ENCODE results near the gene VCL. TPM values are rescaled to one million over a fixed set of nuclear protein-coding genes. Genes with fewer than 3 reads are reported as not detected.

The VCL gene
- total RNA-seq, 1 donor from 2014 or later = 284 TPM

GRCh38 chr10:73969224-73969841 lies 28.6 kb upstream of the VCL start:
- intact Hi-C loops (cut with DNase I) = no loop called here
- DNase-seq (ENCODE audit: low spot score) = no peak

DNA sequence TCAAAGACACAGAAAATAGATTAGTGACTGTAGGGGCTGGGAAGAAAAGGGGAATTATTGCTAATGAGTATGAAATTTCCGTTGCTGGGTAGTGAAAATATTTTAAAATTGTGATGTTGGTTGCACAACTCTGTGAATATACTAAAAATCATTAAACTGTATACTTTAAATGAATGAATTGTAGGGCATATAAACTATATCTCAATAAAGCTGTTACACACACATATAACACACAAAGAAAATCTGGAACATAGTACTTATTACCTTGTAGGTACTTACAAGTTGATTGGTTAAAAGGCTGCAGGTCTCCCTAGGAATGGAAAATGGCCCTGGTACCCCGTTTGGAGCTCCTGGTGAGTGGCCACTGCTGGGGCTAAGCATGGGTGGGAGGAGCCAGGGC lies 27.1 kb upstream of the VCL start:
- no peak for DNase-seq (ENCODE audit: low spot score)
- intact Hi-C loops (cut with DNase I) = no loop called here

DNA sequence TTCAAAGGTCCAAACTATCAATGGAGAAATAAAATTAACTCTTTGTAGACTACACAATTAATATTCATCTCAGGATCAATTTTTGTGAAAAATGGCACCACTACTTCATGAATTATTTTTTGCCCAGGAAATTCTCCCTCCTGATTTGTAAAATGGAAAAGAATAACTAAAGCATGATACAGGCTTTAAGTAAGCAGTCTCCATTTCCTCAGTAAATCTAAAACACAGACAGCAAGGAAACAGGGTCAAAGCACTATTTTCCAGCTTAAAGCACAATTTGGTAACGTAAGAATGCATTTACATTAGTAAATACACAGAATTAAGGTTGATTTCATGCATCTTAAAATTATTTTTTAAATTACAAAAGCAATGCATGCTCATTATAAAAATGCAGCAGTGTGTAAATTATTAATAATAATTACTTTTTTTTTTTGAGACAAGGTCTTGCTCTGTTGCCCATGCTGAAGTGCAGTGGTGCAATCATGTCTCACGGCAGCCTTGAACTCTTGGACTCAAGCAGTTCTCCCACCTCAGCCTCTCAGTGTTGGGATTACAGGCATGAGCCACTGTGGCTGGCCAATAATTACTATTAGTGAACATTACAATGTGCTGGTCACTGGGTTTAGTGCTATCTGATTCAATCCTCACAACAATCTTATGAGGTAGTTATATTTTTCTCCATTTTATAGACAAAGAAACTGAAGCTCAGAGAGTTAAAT lies 26.1 kb upstream of the VCL start:
- no peak for DNase-seq (ENCODE audit: low spot score)
- intact Hi-C loops (cut with DNase I) = no loop called here

DNA sequence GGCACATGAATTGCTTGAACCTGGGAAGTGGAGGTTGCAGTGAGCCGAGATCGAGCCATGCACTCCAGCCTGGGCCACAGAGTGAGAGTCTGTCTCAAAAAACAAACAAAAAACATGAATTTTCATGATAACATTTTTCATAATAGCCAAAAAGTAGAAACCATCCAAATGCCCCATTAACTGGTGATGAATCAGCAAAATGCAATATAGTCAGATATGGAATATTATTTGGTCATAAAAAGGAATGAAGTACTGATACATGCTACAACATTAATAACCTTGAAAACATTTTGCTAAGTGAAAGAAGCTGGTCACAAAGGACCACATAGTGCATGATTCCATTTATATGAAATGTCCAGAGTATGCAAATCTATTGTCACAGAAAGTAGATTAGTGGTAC lies 24.5 kb upstream of the VCL start:
- intact Hi-C loops (cut with DNase I) = no loop called here
- no peak for DNase-seq (ENCODE audit: low spot score)

- intact Hi-C loops (cut with DNase I) = no loop called here
- DNase-seq (ENCODE audit: low spot score) = no peak
These were observed 23.5 kb upstream of the VCL start for GRCh38 chr10:73974309-73974946.

DNA sequence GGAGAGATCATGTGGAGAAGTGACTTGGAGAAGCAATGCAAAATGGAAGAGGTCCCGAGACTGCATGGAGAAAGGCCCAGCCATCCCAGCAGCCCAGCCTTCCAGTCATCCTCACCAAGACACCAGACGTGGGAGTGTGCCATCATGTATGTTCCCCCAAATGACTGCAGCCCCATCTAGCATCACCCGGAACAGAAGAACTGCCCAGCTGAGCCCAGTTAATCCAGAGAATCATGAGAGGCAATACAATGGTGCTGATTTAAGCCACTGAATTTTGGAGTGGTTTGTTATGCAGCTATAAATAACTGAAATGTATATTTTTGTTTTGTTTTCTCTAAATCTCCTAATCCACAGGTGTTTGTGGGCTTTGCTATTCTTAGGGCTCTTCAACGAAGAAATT lies 22.5 kb upstream of the VCL start:
- intact Hi-C loops (cut with DNase I) = no loop called here
- DNase-seq (ENCODE audit: low spot score) = no peak

GRCh38 chr10:73979141-73979808 lies 18.6 kb upstream of the VCL start:
- intact Hi-C loops (cut with DNase I) = no loop called here

DNA sequence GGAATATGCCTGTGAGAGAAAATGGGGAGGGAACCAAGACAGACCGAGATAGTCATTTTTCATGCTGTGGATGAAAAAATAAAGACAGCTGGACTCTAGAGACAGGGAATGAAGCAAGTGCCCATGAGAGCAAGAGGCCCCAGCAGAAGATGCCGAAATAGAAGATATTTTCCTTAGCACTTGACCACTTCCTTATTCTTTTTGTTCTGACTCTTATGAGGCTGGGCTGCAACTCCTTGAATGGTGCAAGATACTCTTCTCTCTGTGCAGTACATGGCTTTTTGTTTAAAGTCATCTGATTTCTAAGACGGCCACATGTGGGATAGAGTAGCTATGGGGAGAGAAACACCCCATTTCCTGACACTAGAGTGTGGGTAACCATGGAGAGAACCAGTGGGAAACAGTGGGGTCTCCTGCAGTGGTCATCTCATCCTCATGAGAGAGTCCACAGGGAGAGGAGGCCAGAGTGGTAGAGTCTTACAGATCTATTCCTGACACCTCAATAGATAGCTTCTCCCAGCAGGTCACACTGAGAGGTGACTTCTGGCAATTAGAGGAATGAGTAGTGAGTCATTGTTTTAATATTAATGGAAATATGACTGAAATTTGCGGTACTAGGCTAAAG lies 18.0 kb upstream of the VCL start:
- DNase-seq (ENCODE audit: low spot score) = no peak
- intact Hi-C loops (cut with DNase I) = no loop called here

More at GRCh38 chr10:73979141-73979808, 18.6 kb upstream of the VCL start:
- DNase-seq (ENCODE audit: low spot score) = no peak

GRCh38 chr10:73981812-73982211 lies 16.1 kb upstream of the VCL start:
- intact Hi-C loops (cut with DNase I) = no loop called here
- no peak for DNase-seq (ENCODE audit: low spot score)

GRCh38 chr10:73983096-73984047 lies 14.5 kb upstream of the VCL start:
- intact Hi-C loops (cut with DNase I) = no loop called here

DNA sequence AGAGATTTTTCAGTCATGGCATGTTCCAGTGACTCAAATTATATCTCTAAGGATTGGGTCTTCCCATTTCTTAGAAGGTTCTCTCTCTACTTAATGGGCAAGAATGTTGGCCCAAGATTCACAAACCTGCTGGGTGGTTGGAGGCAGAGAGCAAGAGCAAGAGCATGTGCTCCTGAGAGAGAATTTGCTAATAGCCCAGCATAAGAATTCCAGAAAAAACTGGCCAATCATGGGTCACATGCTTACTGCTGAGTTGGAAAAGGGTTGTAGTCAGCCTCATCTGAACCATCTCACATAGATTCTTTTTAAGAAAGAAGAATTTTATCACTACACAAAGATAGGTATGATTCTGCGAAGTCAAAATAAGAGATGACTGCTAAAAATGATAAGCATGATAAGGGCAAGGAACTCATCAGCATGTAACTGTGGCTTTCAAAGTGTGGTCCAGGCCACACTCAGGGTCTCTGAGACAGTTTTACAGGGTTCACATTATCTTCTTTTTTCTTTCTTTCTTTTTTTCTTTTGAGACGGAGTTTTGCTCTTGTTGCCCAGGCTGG lies 8.2 kb upstream of the VCL start:
- no peak for DNase-seq (ENCODE audit: low spot score)
- intact Hi-C loops (cut with DNase I) = no loop called here

More at GRCh38 chr10:73983096-73984047, 14.5 kb upstream of the VCL start:
- no peak for DNase-seq (ENCODE audit: low spot score)

DNA sequence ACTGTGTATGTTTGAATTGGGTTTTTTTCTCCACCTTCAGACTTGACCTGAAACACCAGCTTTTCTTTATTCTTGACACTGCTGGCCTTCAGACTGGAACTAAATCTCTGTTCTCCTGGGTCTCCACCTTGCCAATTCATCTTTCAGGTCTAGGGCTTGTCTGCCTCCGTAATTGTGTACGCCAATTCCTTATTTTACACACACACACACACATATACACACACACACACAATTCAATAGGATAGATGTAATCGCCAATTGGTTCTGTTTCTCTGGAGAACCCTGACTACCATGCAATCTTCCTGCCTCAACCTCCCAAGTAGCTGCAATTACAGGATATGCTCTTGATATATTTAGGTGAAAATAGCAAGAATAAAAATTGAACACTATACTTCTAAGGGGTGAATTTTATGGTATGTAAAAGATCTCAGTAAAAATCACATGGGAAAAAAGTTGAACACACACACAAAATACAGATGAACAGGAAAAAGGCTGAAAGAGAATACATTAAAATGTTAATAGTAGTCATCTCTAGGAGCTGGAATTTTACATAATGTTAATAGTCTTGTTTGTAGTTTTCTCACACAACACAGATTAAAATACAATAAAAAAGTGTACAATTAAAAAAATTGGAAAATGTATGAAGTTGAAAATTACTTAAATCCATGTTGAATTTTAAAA lies 6.6 kb upstream of the VCL start:
- intact Hi-C loops (cut with DNase I) = no loop called here

DNA sequence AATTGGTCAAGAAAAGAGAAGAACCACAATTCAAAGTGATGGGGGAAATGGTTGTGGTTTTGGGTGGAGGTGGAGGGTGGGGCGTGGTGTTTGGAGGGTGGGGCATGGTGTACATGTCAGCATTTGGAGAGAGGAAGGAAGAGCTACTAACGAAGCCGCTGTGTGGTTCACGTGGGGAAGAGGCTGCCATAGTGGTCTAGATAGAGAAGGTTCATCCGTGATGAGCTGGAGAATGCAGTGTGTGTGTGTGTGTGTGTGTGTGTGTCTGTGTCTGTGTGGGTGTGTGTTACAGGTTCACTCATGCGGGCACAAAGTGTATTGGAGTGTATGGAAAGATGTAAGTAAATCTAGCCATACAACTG lies 6.1 kb upstream of the VCL start:
- DNase-seq (ENCODE audit: low spot score) = peak; percentile 81

More for the DNA sequence above, 6.6 kb upstream of the VCL start:
- DNase-seq (ENCODE audit: low spot score) = no peak

DNA sequence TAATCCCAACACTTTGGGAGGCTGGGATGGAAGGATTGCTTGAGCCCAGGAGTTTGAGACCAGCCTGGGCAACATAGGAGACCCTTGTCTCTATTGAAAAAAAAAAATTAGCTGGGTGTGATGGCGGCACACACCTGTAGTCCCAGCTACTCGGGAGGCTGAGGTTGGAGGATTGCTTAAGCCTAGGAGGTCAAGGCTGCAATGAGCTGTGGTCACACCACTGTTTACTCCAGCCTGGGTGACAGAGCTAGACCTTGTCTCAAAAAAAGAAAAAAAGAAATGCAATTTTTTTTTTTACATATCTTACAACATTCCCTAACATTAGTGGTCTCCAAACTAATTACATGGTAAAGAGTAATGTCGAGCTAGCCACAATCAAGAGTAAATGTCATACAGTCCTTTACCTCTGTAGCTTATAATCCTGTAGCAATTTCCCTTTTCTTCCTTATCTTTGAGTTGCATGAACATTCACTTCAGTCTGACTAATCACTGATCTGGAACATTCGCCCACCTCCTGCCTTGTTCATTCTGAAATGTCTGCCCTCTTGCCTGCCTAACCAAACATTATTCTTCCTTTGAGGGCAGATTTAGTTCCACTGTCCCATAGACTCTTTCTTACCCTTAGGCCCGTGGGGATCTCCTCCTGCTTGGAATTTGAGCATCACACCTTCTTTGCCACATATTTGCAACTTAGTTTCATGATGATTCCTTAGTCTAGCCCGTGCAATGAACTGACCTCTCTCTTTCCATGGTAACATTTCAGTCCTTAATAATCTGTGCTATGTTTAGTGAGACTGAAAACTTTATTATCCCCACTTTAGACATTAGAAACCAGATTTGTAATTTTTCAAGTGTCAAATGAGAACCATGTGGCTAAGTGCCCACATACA lies 4.8 kb upstream of the VCL start:
- no peak for DNase-seq (ENCODE audit: low spot score)
- intact Hi-C loops (cut with DNase I) = no loop called here

More for the DNA sequence above, 6.1 kb upstream of the VCL start:
- intact Hi-C loops (cut with DNase I) = no loop called here

GRCh38 chr10:73995035-73995358 lies 2.9 kb upstream of the VCL start:
- DNase-seq (ENCODE audit: low spot score) = no peak
- intact Hi-C loops (cut with DNase I) = loop anchor here (5.0 kb wide), 4 partner anchors 42 to 108 kb away; no protein-coding TSS in a partner anchor

DNA sequence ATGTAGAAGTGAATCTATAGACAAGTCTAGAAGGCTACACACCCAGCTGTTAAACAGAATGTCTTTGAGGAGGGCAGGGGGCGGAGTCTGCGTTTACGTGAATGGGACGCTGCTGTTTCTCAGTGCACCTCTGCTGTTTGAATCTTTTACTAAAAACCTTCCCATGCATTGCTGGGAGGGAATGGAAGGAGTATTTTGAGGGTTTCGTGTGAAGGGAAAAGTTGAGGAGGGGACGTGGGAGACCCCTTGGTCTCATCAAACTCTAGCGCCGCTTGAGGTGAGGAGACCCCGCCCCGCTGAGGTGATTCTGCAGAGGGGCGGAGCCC lies 492 bp upstream of the VCL start:
- no peak for DNase-seq (ENCODE audit: low spot score)
- intact Hi-C loops (cut with DNase I) = loop anchor here (2.0 to 5.0 kb wide), 5 partner anchors 31 to 110 kb away; no protein-coding TSS in a partner anchor

DNA sequence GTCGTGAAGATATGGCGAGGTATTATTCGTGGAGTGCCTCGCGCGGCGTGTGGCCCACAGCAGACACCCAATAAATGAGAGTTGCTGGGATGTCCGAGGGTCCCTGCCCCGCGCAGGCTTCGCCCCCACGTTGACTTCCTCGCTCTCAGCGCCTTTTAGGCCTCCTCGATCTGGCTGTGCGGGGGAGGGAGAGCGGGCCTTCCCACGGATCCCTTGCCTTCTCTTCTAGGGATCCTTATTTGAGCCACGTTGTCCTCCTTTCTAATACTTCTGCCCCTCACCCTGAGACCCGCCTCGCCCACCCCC lies 660 bp downstream of the VCL start:
- DNase-seq (ENCODE audit: low spot score) = no peak
- intact Hi-C loops (cut with DNase I) = loop anchor here (5.0 kb wide), 4 partner anchors 39 to 111 kb away; no protein-coding TSS in a partner anchor
